Subcutaneous adipose tissue (tissue), 4 donors: ENCODE results near the gene GINS1. TPM values are rescaled to one million over a fixed set of nuclear protein-coding genes. Genes with fewer than 3 reads are reported as not detected.

Experiments
- CTCF ChIP-seq: fragments of 450-650 bp; IDR thresholded peaks from one replicate; pipeline ENCODE4 v1.5.1; 2016; ENCODE audit warnings: low read depth, mild to moderate bottlenecking, control low read depth, antibody characterized with exemption, moderate library complexity
- total RNA-seq, 4 donors: library from RNA; depleted of rRNA; stranded (reverse); fragments of >200 nt; gene quantifications; one replicate each; pipeline ENCODE4 v1.1.0, GENCODE V29; 2016

The GINS1 gene
- total RNA-seq, 4 donors from 2014 or later = 0.16 to 2.2 (median 0.83) TPM

DNA sequence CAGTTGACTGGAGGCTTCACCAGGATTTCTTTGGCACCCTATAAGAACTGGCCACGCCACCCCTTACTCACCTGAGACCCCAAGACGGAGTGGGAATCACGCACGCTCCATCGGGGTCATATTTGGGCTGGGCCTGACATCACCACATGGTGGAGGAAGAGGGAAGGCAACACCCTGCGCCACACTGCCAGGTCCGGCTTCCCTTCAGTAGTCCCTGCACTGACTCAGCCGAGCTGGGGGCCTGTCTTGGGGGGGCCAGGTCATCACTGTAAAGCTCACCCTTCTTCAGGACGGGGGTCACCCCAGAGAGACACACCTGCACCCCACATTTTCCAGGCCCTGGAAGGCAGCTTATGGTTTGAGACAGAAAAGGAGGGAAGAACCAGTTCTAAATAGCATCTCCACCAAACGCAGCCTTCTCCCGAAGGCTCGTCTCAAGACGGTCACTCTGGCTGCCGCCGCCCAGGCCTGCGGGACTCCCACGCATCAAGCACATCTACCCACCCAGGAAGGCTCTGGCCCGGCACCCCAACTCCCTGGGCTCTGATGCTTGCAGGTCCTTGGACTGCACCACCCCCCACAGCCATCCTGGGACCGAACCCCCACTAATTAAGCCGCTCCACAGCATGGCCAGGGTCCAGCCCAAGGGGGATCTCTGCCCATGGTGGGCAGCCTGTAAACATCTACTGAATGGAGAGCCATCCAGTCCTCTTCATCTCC, 51.8 kb downstream of the GINS1 start:
- TF ChIP-seq CTCF = no peak

GRCh38 chr20:25459916-25460535, 52.6 kb downstream of the GINS1 start:
- no peak for TF ChIP-seq CTCF

GRCh38 chr20:25460566-25461280, 53.2 kb downstream of the GINS1 start:
- TF ChIP-seq CTCF = no peak

DNA sequence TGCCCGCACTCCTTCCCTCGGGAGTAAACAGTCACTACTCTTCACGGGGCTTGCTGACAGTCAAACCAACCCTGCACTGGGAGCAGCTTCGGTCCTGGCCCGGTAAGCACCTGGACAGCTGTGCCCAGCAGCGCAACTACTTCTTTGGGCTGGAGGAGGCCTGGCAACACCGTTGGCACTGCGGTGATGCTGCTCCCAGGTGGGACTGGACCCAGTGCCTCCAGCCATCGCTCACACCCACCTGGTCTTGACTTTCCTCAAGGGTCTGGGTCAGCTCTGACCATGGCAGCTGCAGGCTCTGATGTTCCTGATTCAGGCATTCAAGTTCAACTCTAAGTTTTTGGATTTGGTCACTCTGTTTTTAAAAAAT, 53.8 kb downstream of the GINS1 start:
- no peak for TF ChIP-seq CTCF

DNA sequence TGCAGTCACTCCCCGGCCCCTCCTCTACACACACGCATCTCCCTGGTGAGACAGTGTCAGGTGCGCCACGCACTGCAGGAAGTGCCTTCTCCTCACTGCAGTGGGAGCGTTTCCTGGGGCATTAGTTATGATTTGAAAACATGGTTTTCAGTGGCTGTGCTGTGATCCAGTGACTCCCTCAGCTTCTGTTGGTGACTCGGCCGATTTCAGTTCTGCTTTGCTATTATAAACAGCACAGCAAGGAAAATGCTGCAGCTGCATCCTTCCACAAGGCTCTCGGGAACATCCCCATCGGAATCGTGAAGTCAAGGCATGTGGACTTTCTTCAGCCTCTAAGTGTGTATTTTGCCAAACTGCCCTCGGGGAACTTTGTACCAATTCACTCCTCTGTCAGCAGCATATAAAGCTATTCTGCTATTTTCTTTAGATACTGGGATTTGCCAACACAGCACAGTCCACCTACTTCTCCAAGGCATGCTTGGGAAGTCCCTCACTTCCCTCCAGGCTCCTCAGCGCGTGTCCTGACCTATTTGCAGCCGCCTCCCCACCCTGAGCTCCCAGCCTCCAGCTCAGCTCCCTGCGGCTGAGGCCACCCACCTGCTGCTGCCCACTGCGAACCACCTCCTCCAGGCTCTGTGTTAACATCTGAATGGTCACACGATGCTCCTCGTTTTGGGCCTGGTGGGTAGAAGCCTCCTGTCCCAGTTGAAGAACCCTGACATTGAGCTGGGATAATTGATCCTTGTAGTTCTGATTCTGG, 54.5 kb downstream of the GINS1 start:
- no peak for TF ChIP-seq CTCF

- no peak for TF ChIP-seq CTCF
Measured at GRCh38 chr20:25464501-25465242, 57.2 kb downstream of the GINS1 start.
